GM12878 (cell line): ENCODE measurements around the gene LIN37. TPM values are rescaled to one million over a fixed set of nuclear protein-coding genes. Genes with fewer than 3 reads are reported as not detected.
A peak's percentile ranks its signal among the peaks of the same experiment; 100 is the strongest.

Experiments used
- ATF7 ChIP-seq: fragments of 450-650 bp; IDR thresholded peaks from 2 replicates; pipeline ENCODE4 v1.6.1; 2016; ENCODE audit warnings: low read depth, mild to moderate bottlenecking
- CBX5 ChIP-seq: sonication (generic); IDR thresholded peaks from 2 replicates; pipeline ENCODE4 v1.6.1; 2016; ENCODE audit warnings: low read depth, moderate library complexity, mild to moderate bottlenecking, inconsistent platforms
- EGR1 ChIP-seq, 2 experiments: IDR thresholded peaks; 1 replicate in 1 of 2; 2 replicates in 1 of 2; pipeline ENCODE4 v1.6.1; 2011 to 2012; ENCODE audit warnings: low read depth in 2 of 2, low read length in 2 of 2, borderline replicate concordance in 1 of 2, mild to moderate bottlenecking in 1 of 2, moderate library complexity in 1 of 2
- ESRRA ChIP-seq: IDR thresholded peaks from 2 replicates; pipeline ENCODE4 v1.6.1; 2012; ENCODE audit warnings: mild to moderate bottlenecking, low read length, improper control_type of control experiment
- FOS ChIP-seq: IDR thresholded peaks from 3 replicates; pipeline ENCODE4 v1.6.1; 2011; ENCODE audit warnings: borderline replicate concordance; ENCODE audit not compliant: insufficient read length; ENCODE audit errors: extremely low read depth
- KAT2A ChIP-seq: conservative IDR thresholded peaks from 2 replicates; pipeline ENCODE4 v1.6.1; 2011; ENCODE audit warnings: low read depth, low read length; ENCODE audit not compliant: control insufficient read depth
- NR2C1 ChIP-seq: fragments of 450-650 bp; IDR thresholded peaks from 2 replicates; pipeline ENCODE4 v1.6.1; 2017; ENCODE audit warnings: antibody characterized with exemption, mild to moderate bottlenecking, moderate library complexity
- PRDM15 ChIP-seq: fragments of 450-650 bp; formaldehyde crosslinking; IDR thresholded peaks from 2 replicates; pipeline ENCODE4 v1.4.0; 2020; ENCODE audit warnings: mild to moderate bottlenecking, moderate library complexity
- RB1 ChIP-seq: fragments of 450-650 bp; formaldehyde crosslinking; IDR thresholded peaks from 2 replicates; pipeline ENCODE4 v1.6.1; 2017; ENCODE audit warnings: mild to moderate bottlenecking, borderline replicate concordance
- RFX5 ChIP-seq: IDR thresholded peaks from 2 replicates; pipeline ENCODE4 v1.6.1; 2011; ENCODE audit warnings: low read depth, low read length, improper control_type of control experiment
- SIX5 ChIP-seq: IDR thresholded peaks from 2 replicates; pipeline ENCODE4 v1.6.1; 2011; ENCODE audit warnings: mild to moderate bottlenecking, low read depth, low read length, moderate library complexity; ENCODE audit not compliant: severe bottlenecking
- TAF1 ChIP-seq: IDR thresholded peaks from 2 replicates; pipeline ENCODE4 v1.6.1; 2011; ENCODE audit warnings: mild to moderate bottlenecking, low read depth, low read length, borderline replicate concordance
- TARDBP ChIP-seq: IDR thresholded peaks from 2 replicates; pipeline ENCODE4 v1.6.1; 2016; ENCODE audit warnings: borderline replicate concordance
- USF1 ChIP-seq: IDR thresholded peaks from 2 replicates; pipeline ENCODE4 v1.6.1; 2011; ENCODE audit warnings: borderline replicate concordance, low read depth, mild to moderate bottlenecking, moderate library complexity, mixed read lengths, low read length; ENCODE audit not compliant: insufficient read depth; ENCODE audit errors: extremely low read length
- ZNF384 ChIP-seq: IDR thresholded peaks from 2 replicates; pipeline ENCODE4 v1.6.1; 2012; ENCODE audit warnings: low read depth, mild to moderate bottlenecking, low read length, improper control_type of control experiment, borderline replicate concordance
- ZNF622 ChIP-seq: fragments of 450-650 bp; IDR thresholded peaks from 2 replicates; pipeline ENCODE4 v1.6.1; 2017; ENCODE audit warnings: mild to moderate bottlenecking, inconsistent platforms
- polyA plus RNA-seq, 11 experiments: library from polyadenylated mRNA; depleted of rRNA in 4 of 11; unstranded in 6 of 11; stranded (reverse) in 5 of 11; fragments of >200 nt; fragmentation: Nextera tagmentation in 4 of 11; fragmentation: Illumina TruSeq in 1 of 11; extraction: Ambion mirVana in 4 of 11; extraction: Trizol in 1 of 11; gene quantifications; 1 replicate in 1 of 11; 2 replicates in 10 of 11; pipeline versions ENCODE4 v1.2.1 to v1.2.3, GENCODE V29; 2011 to 2016; ENCODE audit warnings: inconsistent platforms in 2 of 11, missing spikeins in 2 of 11, low read depth in 1 of 11
- total RNA-seq, 4 experiments: library from RNA; depleted of rRNA in 3 of 4; stranded (reverse); fragments of >200 nt in 3 of 4; fragmentation: Illumina TruSeq in 1 of 4; extraction: Trizol in 1 of 4; gene quantifications; 2 replicates each; pipeline versions ENCODE4 v1.2.1 to v1.2.3, GENCODE V29; 2013 to 2021
- TF ChIP-seq, protein P1 (sequence below): IDR thresholded peaks from 2 replicates; pipeline ENCODE4 v1.6.1; 2012; ENCODE audit warnings: low read depth, low read length, improper control_type of control experiment

Gene LIN37
- total and polyA plus RNA-seq, 10 of the 15 experiments (the other 5 are each of a cell fraction or from before 2014, with no cell fraction given), result 0.69 to 11.9 (median 7.6) TPM

DNA sequence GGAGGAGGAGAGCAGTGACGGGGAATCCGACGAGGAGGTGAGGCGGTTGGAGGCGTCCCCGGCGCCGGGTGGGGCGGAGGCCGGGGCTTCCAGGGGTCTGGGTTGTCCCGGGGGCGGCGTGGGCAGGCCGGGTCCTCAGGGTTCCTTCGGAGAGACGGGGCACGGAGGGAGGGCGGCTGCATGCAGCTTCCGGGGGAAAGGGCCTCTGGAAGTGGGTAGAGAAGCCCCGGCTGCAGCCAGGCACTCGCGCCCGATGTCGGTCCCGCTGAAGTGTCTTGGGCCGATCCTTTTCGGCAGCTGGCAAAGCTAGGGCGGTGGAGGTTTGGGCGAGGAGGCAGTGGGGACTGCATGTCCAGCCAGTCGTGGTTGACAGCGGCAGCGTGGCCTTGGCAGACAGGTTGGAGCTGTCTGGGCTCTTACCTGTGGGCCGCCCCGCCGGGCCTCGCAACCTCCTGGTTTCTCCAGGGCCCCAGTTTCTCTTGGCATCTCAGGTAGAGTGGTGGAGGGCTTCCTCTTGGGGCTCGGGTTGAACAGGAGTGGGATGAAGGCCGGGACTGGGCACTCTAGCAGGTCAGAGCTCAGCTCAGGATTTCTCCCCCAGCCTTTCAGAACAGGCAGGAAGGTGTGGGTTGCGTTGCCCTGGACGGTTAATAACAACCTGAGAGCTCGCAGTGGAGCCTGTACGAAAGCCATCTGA, 29.9 kb upstream of the LIN37 start (continued):
- TF ChIP-seq PRDM15, result no peak
- TF ChIP-seq EGR1 (IDR thresholded peaks at IDR 0.05; ENCODE audit: borderline replicate concordance in 1 of 2, low read depth in 2 of 2, low read length in 2 of 2), result peak in 1 of 2 experiments; percentile 32; a peak in 1 of 3 replicates
- no peak for TF ChIP-seq ZNF384
- TF ChIP-seq TAF1, result no peak
- TF ChIP-seq SIX5, result no peak
- no peak for TF ChIP-seq RFX5
- no peak for TF ChIP-seq KAT2A
- no peak for TF ChIP-seq ESRRA
- TF ChIP-seq USF1, result no peak
- no peak for TF ChIP-seq ATF7
- TF ChIP-seq TARDBP, result no peak
- TF ChIP-seq, protein P1, sequence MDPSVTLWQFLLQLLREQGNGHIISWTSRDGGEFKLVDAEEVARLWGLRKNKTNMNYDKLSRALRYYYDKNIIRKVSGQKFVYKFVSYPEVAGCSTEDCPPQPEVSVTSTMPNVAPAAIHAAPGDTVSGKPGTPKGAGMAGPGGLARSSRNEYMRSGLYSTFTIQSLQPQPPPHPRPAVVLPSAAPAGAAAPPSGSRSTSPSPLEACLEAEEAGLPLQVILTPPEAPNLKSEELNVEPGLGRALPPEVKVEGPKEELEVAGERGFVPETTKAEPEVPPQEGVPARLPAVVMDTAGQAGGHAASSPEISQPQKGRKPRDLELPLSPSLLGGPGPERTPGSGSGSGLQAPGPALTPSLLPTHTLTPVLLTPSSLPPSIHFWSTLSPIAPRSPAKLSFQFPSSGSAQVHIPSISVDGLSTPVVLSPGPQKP, result no peak
- no peak for TF ChIP-seq ZNF622
- TF ChIP-seq NR2C1, result no peak
- TF ChIP-seq FOS, result no peak
- no peak for TF ChIP-seq CBX5
- TF ChIP-seq RB1, result no peak
